ENCODE results near the gene OVOL1. TPM values are rescaled to one million over a fixed set of nuclear protein-coding genes. Genes with fewer than 3 reads are reported as not detected.
A peak's percentile ranks its signal among the peaks of the same experiment; 100 is the strongest.

Gene OVOL1
- total and polyA plus RNA-seq, 8 donors = 0.20 to 0.45 (median 0.34) TPM

DNA sequence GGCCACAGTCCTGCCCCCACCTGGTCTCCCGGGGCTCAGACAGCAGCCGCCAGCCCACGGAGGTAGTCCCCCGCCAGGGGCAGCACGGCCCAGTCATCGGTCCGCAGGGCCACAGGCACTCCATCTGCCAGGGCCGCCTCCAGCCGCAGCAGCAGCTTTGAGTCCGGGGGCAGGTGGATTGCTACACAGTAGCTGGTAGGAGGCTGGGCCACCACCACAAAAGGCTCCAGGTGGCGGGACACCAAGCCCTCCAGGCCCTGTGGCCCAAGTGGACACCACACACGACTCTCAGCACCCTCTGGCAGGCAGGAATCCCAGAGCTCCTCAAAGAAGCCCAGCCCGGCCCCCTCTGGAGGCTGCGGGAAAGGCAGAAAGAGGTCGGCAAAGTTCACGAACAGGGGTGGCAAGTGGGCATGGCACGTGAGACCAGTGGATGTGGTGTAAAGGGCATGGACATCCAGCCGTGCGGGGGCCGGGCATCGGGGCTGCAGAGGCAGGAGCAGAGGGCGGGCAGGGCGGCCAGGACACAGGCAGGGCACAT, 9.0 kb upstream of the OVOL1 start:
- Histone ChIP-seq H3K9me3 (no peaks in the 10 kb centered on the region), H3K27me3 (no peaks in the 10 kb centered on the region), H3K27ac (peak overlapping the region in 1 of 2 donors; percentile 97), H3K36me3 (peaks cover 0 to 31% of the 10 kb centered on the region in 2 donors), H3K4me1 (peaks cover 6 to 76% of the 10 kb centered on the region in 2 donors), H3K4me3 (peak overlapping the region in 1 of 2 donors; percentile 98)
- peak in 1 of 4 donors; percentile 80 for DNase-seq
- ATAC-seq = no peak
- intact Hi-C loops (cut with DNase I) = no loop called here
- TF ChIP-seq, protein P1, sequence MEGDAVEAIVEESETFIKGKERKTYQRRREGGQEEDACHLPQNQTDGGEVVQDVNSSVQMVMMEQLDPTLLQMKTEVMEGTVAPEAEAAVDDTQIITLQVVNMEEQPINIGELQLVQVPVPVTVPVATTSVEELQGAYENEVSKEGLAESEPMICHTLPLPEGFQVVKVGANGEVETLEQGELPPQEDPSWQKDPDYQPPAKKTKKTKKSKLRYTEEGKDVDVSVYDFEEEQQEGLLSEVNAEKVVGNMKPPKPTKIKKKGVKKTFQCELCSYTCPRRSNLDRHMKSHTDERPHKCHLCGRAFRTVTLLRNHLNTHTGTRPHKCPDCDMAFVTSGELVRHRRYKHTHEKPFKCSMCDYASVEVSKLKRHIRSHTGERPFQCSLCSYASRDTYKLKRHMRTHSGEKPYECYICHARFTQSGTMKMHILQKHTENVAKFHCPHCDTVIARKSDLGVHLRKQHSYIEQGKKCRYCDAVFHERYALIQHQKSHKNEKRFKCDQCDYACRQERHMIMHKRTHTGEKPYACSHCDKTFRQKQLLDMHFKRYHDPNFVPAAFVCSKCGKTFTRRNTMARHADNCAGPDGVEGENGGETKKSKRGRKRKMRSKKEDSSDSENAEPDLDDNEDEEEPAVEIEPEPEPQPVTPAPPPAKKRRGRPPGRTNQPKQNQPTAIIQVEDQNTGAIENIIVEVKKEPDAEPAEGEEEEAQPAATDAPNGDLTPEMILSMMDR (IDR thresholded peaks at IDR 0.05) = no peak

DNA sequence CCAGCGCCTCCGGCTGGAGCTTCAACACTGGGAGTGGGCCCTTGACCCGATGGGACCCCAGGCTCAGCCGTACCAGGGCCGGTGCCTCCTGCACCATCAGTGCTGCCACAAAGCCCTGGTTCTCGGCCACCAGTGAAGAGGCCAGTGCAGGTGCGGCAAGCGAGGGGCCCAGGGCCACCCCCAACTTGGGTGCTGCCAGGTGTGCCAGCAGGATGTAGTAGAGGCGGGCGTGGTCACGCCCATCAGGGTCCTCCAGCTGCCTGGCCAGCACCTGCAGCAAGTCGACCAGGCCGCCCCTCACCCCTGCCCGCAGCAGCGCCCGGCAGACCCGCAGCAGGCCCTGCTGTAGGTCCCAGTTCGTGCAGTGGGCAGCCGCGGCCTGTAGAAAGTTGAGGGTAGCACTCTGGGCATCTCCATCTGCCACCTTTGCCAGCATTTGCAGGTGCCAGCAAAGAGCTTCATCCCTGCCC, 8.4 kb upstream of the OVOL1 start:
- DNase-seq (peak in 1 of 4 donors; percentile 78), ATAC-seq (no peak)
- Histone ChIP-seq H3K36me3 (peaks cover 0 to 31% of the 10 kb centered on the region in 2 donors), H3K4me1 (peaks cover 6 to 72% of the 10 kb centered on the region in 2 donors), H3K9me3 (no peaks in the 10 kb centered on the region), H3K27ac (peak overlapping the region in 1 of 2 donors; percentile 97), H3K27me3 (no peaks in the 10 kb centered on the region), H3K4me3 (peak overlapping the region in 1 of 2 donors; percentile 98)
- intact Hi-C loops (cut with DNase I) = no loop called here
- TF ChIP-seq, protein P1 (IDR thresholded peaks at IDR 0.05) = no peak

DNA sequence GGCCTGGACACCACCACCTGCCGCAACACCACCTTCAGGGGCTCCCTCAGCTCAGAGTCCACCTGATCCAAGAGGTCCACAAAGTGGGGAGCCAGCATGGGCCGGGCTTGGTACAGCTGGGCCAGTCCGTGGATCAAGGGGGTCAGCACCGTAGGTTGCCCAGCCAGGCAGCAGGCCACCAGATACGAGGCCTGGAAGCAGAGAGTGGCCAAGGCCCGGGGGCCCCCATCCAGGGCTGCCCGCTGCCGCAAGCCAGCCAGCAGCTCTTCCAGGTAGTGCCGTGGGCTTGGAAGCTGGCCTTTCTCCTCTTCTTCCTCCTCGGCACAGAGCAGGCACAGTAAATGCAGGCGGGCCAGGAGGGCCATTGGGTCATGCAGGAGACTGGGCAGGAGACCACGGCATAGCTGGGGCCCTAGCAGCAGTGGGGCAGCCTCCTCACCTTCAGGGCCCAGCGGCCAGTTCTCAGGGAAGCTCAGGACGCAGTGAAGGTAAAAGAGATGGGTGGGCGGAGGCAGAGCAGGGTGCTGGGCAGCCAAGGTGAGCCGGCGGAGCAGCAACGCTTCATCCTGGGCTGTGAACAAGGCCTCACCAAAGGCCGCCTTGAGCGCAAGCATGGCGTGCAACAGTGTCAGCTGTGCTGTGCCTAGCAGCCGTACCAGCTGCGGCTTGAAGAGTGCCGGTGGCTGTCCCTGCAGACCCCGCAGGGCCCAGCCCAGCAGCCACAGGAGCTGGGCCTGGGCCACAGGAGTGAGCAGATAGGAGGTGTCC, 7.8 kb upstream of the OVOL1 start:
- TF ChIP-seq, protein P1 (IDR thresholded peaks at IDR 0.05) = no peak
- H3K4me1 ChIP-seq = peaks cover 6 to 66% of the 10 kb centered on the region in 2 donors
- DNase-seq (peak in 1 of 4 donors; percentile 75), ATAC-seq (no peak)
- H3K27me3 ChIP-seq = no peaks in the 10 kb centered on the region
- no peaks in the 10 kb centered on the region for H3K9me3 ChIP-seq
- peaks cover 0 to 31% of the 10 kb centered on the region in 2 donors for H3K36me3 ChIP-seq
- peak overlapping the region; percentile 89 to 98 for H3K4me3 ChIP-seq
- intact Hi-C loops (cut with DNase I) = no loop called here
- peak overlapping the region in 1 of 2 donors; percentile 97 for H3K27ac ChIP-seq

DNA sequence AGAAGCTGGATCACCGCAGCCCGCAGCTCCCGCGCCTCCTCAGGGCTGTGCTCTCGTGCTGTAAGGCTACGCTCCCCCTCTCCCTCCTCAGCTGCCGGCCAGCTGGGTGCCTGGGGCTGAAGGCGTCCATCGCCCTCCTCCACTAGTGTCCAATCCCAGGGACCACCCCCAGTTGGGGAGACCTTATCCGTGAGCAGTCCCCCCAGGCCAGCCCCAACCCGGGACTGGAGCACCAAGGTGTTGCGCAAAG, 7.3 kb upstream of the OVOL1 start:
- Histone ChIP-seq H3K36me3 (peaks cover 0 to 31% of the 10 kb centered on the region in 2 donors), H3K9me3 (no peaks in the 10 kb centered on the region), H3K27me3 (no peaks in the 10 kb centered on the region), H3K4me3 (peak overlapping the region; percentile 89 to 98), H3K27ac (peak overlapping the region; percentile 79 to 97), H3K4me1 (peaks cover 6 to 61% of the 10 kb centered on the region in 2 donors)
- TF ChIP-seq, protein P1 (IDR thresholded peaks at IDR 0.05) = no peak
- DNase-seq (no peak), ATAC-seq (no peak)
- intact Hi-C loops (cut with DNase I) = no loop called here
